22Rv1 (cell line): Measurements from ENCODE around the gene C17orf78.

Source experiments
- H3K27ac ChIP-seq: fragments of 450-650 bp; 2 replicates; pipeline ENCODE4 v1.5.1; 2017
- CTCF ChIP-seq: fragments of 450-650 bp; IDR thresholded peaks from 2 replicates; pipeline ENCODE4 v1.5.1; 2017; ENCODE audit warnings: mild to moderate bottlenecking
- ZFX ChIP-seq: fragments of 450-650 bp; IDR thresholded peaks from 2 replicates; pipeline ENCODE4 v1.6.1; 2017; ENCODE audit warnings: antibody characterized with exemption, borderline replicate concordance

The C17orf78 gene

GRCh38 chr17:37358098-37358829 is 17.5 kb upstream of the C17orf78 start:
- H3K27ac ChIP-seq, result peak overlapping the region; percentile 91
- no peak for TF ChIP-seq CTCF
- no peak for TF ChIP-seq ZFX

GRCh38 chr17:37358830-37359681 is 16.7 kb upstream of the C17orf78 start:
- TF ChIP-seq CTCF (peak; percentile 21), ZFX (no peak)
- peak overlapping the region; percentile 91 for H3K27ac ChIP-seq

GRCh38 chr17:37359682-37360188 is 16.1 kb upstream of the C17orf78 start:
- peak overlapping the region; percentile 91 for H3K27ac ChIP-seq
- no peak for TF ChIP-seq CTCF
- TF ChIP-seq ZFX, result no peak

GRCh38 chr17:37360632-37361031 is 15.2 kb upstream of the C17orf78 start:
- peak overlapping the region; percentile 91 for H3K27ac ChIP-seq
- TF ChIP-seq CTCF (no peak), ZFX (no peak)

GRCh38 chr17:37361543-37361942 is 14.2 kb upstream of the C17orf78 start:
- H3K27ac ChIP-seq, result peak overlapping the region; percentile 91; the same call in 1 of the 2 replicates
- TF ChIP-seq CTCF (no peak), ZFX (no peak)

GRCh38 chr17:37365589-37365988 is 10.2 kb upstream of the C17orf78 start:
- H3K27ac ChIP-seq, result no peak overlapping the region
- TF ChIP-seq CTCF (no peak), ZFX (no peak)
